GM21447 (cell line): ENCODE results near the gene MMP12.

Source experiments
- ATAC-seq: cut with Tn5 transposase; IDR thresholded peaks from one replicate; pipeline ENCODE4 v1.9.1; 2021; ENCODE audit not compliant: unreplicated experiment

MMP12 gene

GRCh38 chr11:102850973-102851745, 23.6 kb downstream of the MMP12 start:
- no peak for ATAC-seq

GRCh38 chr11:102849311-102849710, 25.5 kb downstream of the MMP12 start:
- ATAC-seq, result no peak

- ATAC-seq, result no peak
These were observed 28.5 kb downstream of the MMP12 start for GRCh38 chr11:102846292-102846691.

- ATAC-seq, result no peak
These were observed 31.3 kb downstream of the MMP12 start, which contains the start of gene MMP3 for GRCh38 chr11:102843489-102843888. TSS of gene MMP3 (minus strand) at chr11:102843609. CDS start at chr11:102843546, 63 bp downstream.

GRCh38 chr11:102842930-102843329, 31.9 kb downstream of the MMP12 start:
- no peak for ATAC-seq

- no peak for ATAC-seq
These were observed 34.8 kb downstream of the MMP12 start for GRCh38 chr11:102840018-102840417.

- ATAC-seq, result no peak
These were observed 37.1 kb downstream of the MMP12 start for GRCh38 chr11:102837646-102838045.

GRCh38 chr11:102837156-102837555, 37.6 kb downstream of the MMP12 start:
- no peak for ATAC-seq

- ATAC-seq, result no peak
These were observed 38.4 kb downstream of the MMP12 start for GRCh38 chr11:102836290-102836875.

GRCh38 chr11:102833731-102834130, 41.1 kb downstream of the MMP12 start:
- no peak for ATAC-seq

GRCh38 chr11:102832612-102833011, 42.2 kb downstream of the MMP12 start:
- no peak for ATAC-seq

- peak; percentile 61 for ATAC-seq
These were observed 43.0 kb downstream of the MMP12 start for GRCh38 chr11:102831489-102832440.

- no peak for ATAC-seq
These were observed 43.7 kb downstream of the MMP12 start for GRCh38 chr11:102831128-102831488.

- ATAC-seq, result no peak
These were observed 44.6 kb downstream of the MMP12 start for GRCh38 chr11:102830001-102830727.

GRCh38 chr11:102829316-102830000, 45.3 kb downstream of the MMP12 start:
- no peak for ATAC-seq

- no peak for ATAC-seq
These were observed 50.2 kb downstream of the MMP12 start for GRCh38 chr11:102824556-102824955.

GRCh38 chr11:102819491-102819890, 55.3 kb downstream of the MMP12 start:
- ATAC-seq, result no peak

GRCh38 chr11:102813484-102813883, 61.3 kb downstream of the MMP12 start:
- no peak for ATAC-seq
